DND-41 (cell line): ENCODE measurements around the gene PRKAR2B.

Source experiments
- CTCF ChIP-seq: IDR thresholded peaks from 2 replicates; pipeline ENCODE4 v1.5.1; 2012; ENCODE audit warnings: borderline replicate concordance, low read length, moderate library complexity, mild to moderate bottlenecking; ENCODE audit not compliant: poor library complexity, severe bottlenecking; ENCODE audit errors: extremely low read depth
- EZH2 ChIP-seq: IDR thresholded peaks from 3 replicates; pipeline ENCODE4 v1.6.1; 2012; ENCODE audit warnings: borderline replicate concordance, low read depth, mild to moderate bottlenecking, moderate library complexity, low read length, inconsistent platforms; ENCODE audit not compliant: severe bottlenecking

- no peak for TF ChIP-seq EZH2
- no peak for TF ChIP-seq CTCF
Observed at GRCh38 chr7:107123392-107123791, 78.9 kb downstream of the PRKAR2B start.
